Esophagus squamous epithelium (tissue), 5 donors: ENCODE data around the gene STAC. TPM values are rescaled to one million over a fixed set of nuclear protein-coding genes. Genes with fewer than 3 reads are reported as not detected.
"Not testable (repeated sequence)": the region's sequence is repeated elsewhere in the genome, so short reads cannot be mapped to it uniquely, and the experiment has no call there.

ENCODE experiments used
- DNase-seq: peaks from one replicate; lab custom pipeline; 2025; lab: John Stamatoyannopoulos, UW
- H3K27ac ChIP-seq, 4 donors: fragments of 200-600 bp; sonication (generic); one replicate each; pipeline ENCODE4 v1.5.1; 2016 to 2019; ENCODE audit warnings: mild to moderate bottlenecking in 1 of 4
- H3K27me3 ChIP-seq, 4 donors: fragments of 200-600 bp; sonication (generic); 1 replicate in 3 of 4; 2 replicates in 1 of 4; pipeline versions ENCODE4 v1.5.1 to v1.6.0; 2017 to 2021; ENCODE audit warnings: antibody characterized with exemption in 1 of 4
- H3K36me3 ChIP-seq, 3 donors: fragments of 200-600 bp; sonication (generic); one replicate each; pipeline ENCODE4 v1.5.1; 2016 to 2019
- H3K4me1 ChIP-seq, 3 donors: fragments of 200-600 bp; sonication (generic); one replicate each; pipeline ENCODE4 v1.5.1; 2017 to 2019
- H3K4me3 ChIP-seq, 4 donors: fragments of 200-600 bp; sonication (generic); 1 replicate in 3 of 4; 2 replicates in 1 of 4; pipeline ENCODE4 v1.5.1; 2016 to 2019; ENCODE audit warnings: mild to moderate bottlenecking in 2 of 4, moderate library complexity in 1 of 4
- H3K9me3 ChIP-seq, 3 donors: fragments of 200-600 bp; sonication (generic); one replicate each; pipeline ENCODE4 v1.5.1; 2016 to 2019
- POLR2A ChIP-seq, 4 donors: fragments of 450-650 bp; IDR thresholded peaks; one replicate each; pipeline ENCODE4 v1.6.1; 2017; ENCODE audit warnings: antibody characterized with exemption in 4 of 4, mild to moderate bottlenecking in 4 of 4, moderate library complexity in 3 of 4
- WGBS, 2 donors: methylation state at CpG; one replicate each; pipeline ENCODE4 v1.1.5; 2018; 5-methylcytosine and 5-hydroxymethylcytosine counted together
- intact Hi-C: fragments of 100-400 bp; cut with DNase I; formaldehyde crosslinking; loops from one replicate; pipeline ENCODE4 v1.15.0; 2022
- total RNA-seq, 4 donors: library from RNA; depleted of rRNA; stranded (reverse); fragments of >200 nt; gene quantifications; one replicate each; pipeline ENCODE4 v1.1.0, GENCODE V29; 2016
- TF ChIP-seq, protein P1 (sequence below), 6 experiments: fragments of 450-650 bp in 4 of 6; fragments of 200-600 bp in 2 of 6; sonication (generic) in 2 of 6; IDR thresholded peaks; one replicate each; pipeline ENCODE4 v1.5.1; 2016 to 2019; ENCODE audit warnings: antibody characterized with exemption in 6 of 6, mild to moderate bottlenecking in 4 of 6, moderate library complexity in 4 of 6
- donor health status: DM: yes; HTN: yes; CAD: no.

Gene STAC
- total RNA-seq, 4 donors from 2014 or later, result 0.15 to 0.79 (median 0.46) TPM

DNA sequence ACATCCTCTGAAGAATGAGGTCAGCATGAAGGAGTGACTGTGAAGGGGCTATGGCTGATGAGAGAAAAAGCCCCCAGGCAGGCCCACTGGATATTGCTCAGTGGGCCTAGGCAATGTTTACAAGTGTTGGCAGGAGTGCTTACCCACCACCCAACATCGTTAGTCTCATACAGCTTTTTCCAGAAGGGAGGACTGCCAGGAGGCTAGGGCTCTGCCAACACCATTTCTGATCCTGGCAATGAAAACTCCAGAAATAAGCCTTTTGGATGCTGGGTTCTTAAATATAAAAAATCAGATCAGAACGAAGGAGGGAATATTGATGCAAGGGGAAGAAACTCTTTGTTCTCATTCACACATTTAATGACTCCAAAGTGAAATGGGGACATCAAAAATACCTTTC, 194.9 kb downstream of the STAC start:
- WGBS, 2 donors, result 29 to 34% methylated on average over 2 of the region's 2 CpGs
- DNase-seq, result no peak
- H3K36me3 ChIP-seq, result no peaks in the 10 kb centered on the region
- H3K27ac ChIP-seq, result no peak overlapping the region
- H3K9me3 ChIP-seq, result peaks cover 0 to 14% (median 3%) of the 10 kb centered on the region in 3 donors
- H3K4me3 ChIP-seq, result no peak overlapping the region
- no peaks in the 10 kb centered on the region for H3K27me3 ChIP-seq
- H3K4me1 ChIP-seq, result no peaks in the 10 kb centered on the region
- intact Hi-C loops, result no loop called here
- TF ChIP-seq, protein P1, sequence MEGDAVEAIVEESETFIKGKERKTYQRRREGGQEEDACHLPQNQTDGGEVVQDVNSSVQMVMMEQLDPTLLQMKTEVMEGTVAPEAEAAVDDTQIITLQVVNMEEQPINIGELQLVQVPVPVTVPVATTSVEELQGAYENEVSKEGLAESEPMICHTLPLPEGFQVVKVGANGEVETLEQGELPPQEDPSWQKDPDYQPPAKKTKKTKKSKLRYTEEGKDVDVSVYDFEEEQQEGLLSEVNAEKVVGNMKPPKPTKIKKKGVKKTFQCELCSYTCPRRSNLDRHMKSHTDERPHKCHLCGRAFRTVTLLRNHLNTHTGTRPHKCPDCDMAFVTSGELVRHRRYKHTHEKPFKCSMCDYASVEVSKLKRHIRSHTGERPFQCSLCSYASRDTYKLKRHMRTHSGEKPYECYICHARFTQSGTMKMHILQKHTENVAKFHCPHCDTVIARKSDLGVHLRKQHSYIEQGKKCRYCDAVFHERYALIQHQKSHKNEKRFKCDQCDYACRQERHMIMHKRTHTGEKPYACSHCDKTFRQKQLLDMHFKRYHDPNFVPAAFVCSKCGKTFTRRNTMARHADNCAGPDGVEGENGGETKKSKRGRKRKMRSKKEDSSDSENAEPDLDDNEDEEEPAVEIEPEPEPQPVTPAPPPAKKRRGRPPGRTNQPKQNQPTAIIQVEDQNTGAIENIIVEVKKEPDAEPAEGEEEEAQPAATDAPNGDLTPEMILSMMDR (IDR thresholded peaks at IDR 0.05), result no peak
- no peak for TF ChIP-seq POLR2A (IDR thresholded peaks at IDR 0.05)

DNA sequence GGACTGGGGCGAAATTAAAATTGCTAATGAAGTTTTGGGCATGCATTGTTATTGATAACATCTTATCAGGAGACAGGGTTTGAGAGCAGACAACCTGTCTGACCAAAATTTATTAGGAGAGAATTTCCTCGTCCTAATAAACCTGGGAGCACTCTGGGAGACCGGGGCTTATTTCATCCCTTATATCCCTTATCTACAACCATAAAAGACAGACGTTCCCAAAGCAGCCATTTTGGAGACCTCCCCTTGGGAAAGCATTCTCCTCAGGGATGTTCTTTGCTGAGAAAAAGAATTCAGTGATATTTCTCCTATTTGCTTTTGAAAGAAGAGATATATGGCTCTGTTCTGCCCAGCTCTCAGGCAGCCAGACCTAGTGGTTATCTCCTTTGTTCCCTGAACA, 198.1 kb downstream of the STAC start:
- H3K4me1 ChIP-seq, H3K4me3 ChIP-seq, H3K27ac ChIP-seq, DNase-seq, H3K27me3 ChIP-seq, intact Hi-C loops, H3K36me3 ChIP-seq: not testable (repeated sequence)
- WGBS, 2 donors, result 60 to 72% methylated on average over 4 of the region's 4 CpGs
- peaks cover 0 to 14% (median 3%) of the 10 kb centered on the region in 3 donors for H3K9me3 ChIP-seq

DNA sequence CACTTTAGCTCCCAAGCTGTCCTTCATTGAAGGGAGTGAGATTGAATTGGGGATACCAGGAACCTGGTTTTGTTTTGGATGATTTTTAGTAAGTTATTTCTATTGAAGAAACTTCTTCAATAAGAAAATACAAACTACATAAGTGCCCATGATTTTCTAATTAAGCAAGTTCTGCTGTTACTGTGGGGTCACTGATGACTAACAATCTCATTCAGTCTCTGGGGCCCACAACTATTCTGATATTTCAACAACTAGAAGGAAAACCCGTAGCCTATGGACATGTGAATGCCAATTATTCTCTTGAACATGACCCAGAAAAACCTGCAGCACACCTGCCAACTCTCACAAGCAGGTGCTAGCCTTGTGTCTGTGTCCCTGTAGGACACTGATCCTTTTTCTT, 199.4 kb downstream of the STAC start:
- H3K4me1 ChIP-seq, result no peaks in the 10 kb centered on the region
- TF ChIP-seq, protein P1 (IDR thresholded peaks at IDR 0.05), result no peak
- TF ChIP-seq POLR2A (IDR thresholded peaks at IDR 0.05), result no peak

DNA sequence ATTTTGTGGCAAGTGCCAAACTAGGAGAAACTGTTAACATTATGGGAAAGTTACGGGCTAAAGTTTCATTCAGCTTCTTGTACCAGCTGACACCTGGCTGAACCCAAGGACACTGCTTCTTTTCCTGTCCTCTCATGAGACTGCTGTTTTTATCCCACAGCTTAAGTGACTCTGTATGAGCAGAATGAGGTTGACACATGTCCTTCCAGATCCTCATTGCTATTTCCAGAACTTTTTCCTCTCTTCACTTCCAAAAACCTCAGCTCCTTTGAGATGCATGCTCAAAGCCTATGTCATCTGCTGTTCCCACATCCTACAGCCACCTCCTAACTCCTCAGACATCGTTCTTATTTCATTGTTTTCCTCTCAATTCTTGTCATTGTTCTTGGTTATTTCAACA, 200.4 kb downstream of the STAC start:
- no peak for DNase-seq
- 51 to 62% methylated on average over 2 of the region's 2 CpGs for WGBS, 2 donors
- H3K36me3 ChIP-seq, result no peaks in the 10 kb centered on the region
- intact Hi-C loops, result no loop called here
- no peak overlapping the region for H3K27ac ChIP-seq
- no peaks in the 10 kb centered on the region for H3K27me3 ChIP-seq
- H3K4me3 ChIP-seq, result no peak overlapping the region
- TF ChIP-seq, protein P1 (IDR thresholded peaks at IDR 0.05), result no peak
- no peak for TF ChIP-seq POLR2A (IDR thresholded peaks at IDR 0.05)
- H3K4me1 ChIP-seq, result no peaks in the 10 kb centered on the region
- H3K9me3 ChIP-seq, result peaks cover 0 to 14% (median 3%) of the 10 kb centered on the region in 3 donors

More for the DNA sequence above, 199.4 kb downstream of the STAC start:
- WGBS, 2 donors, result 27 to 40% methylated on average over 1 of the region's 1 CpG
- Histone ChIP-seq H3K27ac (no peak overlapping the region), H3K36me3 (no peaks in the 10 kb centered on the region), H3K27me3 (no peaks in the 10 kb centered on the region), H3K9me3 (peaks cover 0 to 14% (median 3%) of the 10 kb centered on the region in 3 donors), H3K4me3 (no peak overlapping the region)
- intact Hi-C loops, result no loop called here
- no peak for DNase-seq

DNA sequence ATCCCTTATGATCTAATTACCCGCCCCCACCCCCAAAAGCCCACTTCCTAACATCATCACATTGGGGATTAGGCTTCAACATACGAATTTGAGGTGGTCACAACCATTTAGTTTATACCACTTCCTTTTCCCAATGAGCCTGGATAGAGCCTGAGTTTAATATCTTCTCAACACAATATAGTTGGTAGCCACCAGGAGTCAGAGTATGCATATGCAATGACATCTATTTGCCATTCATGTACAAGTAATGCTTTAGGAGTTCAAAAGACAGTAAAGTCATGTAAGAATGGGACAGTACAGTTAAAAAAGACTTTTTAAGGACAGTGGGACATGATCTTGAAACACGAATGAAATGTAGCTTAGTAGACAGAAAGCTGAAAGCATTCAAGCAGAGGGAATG, 211.7 kb downstream of the STAC start:
- WGBS, 2 donors, result 47 to 55% methylated on average over 3 of the region's 3 CpGs
- no peaks in the 10 kb centered on the region for H3K36me3 ChIP-seq
- H3K4me1 ChIP-seq, result no peaks in the 10 kb centered on the region
- no peaks in the 10 kb centered on the region for H3K27me3 ChIP-seq
- TF ChIP-seq, protein P1 (IDR thresholded peaks at IDR 0.05), result no peak
- intact Hi-C loops, result no loop called here
- no peak for DNase-seq
- no peak overlapping the region for H3K27ac ChIP-seq
- H3K9me3 ChIP-seq, result no peaks in the 10 kb centered on the region
- no peak overlapping the region for H3K4me3 ChIP-seq

DNA sequence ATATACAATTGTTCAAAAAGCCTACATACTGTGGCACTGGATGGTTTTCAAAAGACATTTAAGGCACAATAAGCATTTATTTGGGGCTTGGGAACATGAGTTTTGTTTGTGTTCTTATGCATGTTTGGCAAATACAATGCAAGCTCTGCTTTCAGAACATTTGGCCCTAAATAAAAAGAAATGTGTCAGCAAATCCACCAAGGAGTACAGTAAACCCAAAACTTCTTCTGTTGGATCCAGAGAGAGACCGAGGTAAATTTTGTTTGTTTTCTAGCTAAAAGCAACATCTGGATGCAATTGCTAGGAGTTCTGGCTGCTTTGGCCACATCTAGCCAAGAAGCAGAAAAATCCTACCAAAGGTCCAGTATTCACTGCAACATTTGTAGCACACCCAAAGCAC, 215.2 kb downstream of the STAC start:
- intact Hi-C loops, result no loop called here
- H3K27me3 ChIP-seq, result no peaks in the 10 kb centered on the region
- no peaks in the 10 kb centered on the region for H3K4me1 ChIP-seq
- 50 to 56% methylated on average over 1 of the region's 1 CpG for WGBS, 2 donors
- no peaks in the 10 kb centered on the region for H3K9me3 ChIP-seq
- no peaks in the 10 kb centered on the region for H3K36me3 ChIP-seq
- H3K27ac ChIP-seq, result no peak overlapping the region
- H3K4me3 ChIP-seq, result no peak overlapping the region
- TF ChIP-seq POLR2A (IDR thresholded peaks at IDR 0.05), result no peak
- TF ChIP-seq, protein P1 (IDR thresholded peaks at IDR 0.05), result no peak
- DNase-seq, result no peak
